B cell (primary cell): Measurements from ENCODE around the gene HPN. TPM values are rescaled to one million over a fixed set of nuclear protein-coding genes. Genes with fewer than 3 reads are reported as not detected.

ENCODE experiments used
- ATAC-seq: fragments of 200-7000 bp; cut with Tn5 transposase; one replicate; pipeline ENCODE4 v1.10.0; 2021; ENCODE audit warnings: low read depth, mild to moderate bottlenecking, moderate number of reproducible peaks, moderate library complexity
- CTCF ChIA-PET: fragments of 350-600 bp; sonication (Branson Sonifier 250); formaldehyde crosslinking; loops from one replicate; lab custom pipeline; 2021; ENCODE audit warnings: antibody characterized with exemption, inconsistent platforms; lab: Charles Lee
- POLR2A ChIA-PET: fragments of 350-600 bp; sonication (Branson Sonifier 250); formaldehyde crosslinking; loops from one replicate; lab custom pipeline; 2021; ENCODE audit warnings: antibody characterized with exemption; lab: Charles Lee
- DNase-seq: peaks from one replicate; pipeline ENCODE4 v3.0.0; 2013
- H2AFZ ChIP-seq: 2 replicates; pipeline ENCODE4 v1.6.1; 2012; ENCODE audit warnings: mild to moderate bottlenecking, low read depth, low read length; ENCODE audit not compliant: insufficient read depth, poor library complexity, severe bottlenecking
- H3K27ac ChIP-seq, 2 donors: 1 replicate in 1 of 2; 2 replicates in 1 of 2; pipeline ENCODE4 v1.5.1; 2012 to 2013; ENCODE audit warnings: low read length in 2 of 2, mild to moderate bottlenecking in 2 of 2, moderate library complexity in 1 of 2
- H3K27me3 ChIP-seq, 4 experiments: fragments of 200-600 bp in 1 of 4; sonication (generic) in 1 of 4; replicated peaks in 1 of 4; 1 replicate in 2 of 4; 2 replicates in 2 of 4; pipeline versions ENCODE4 v1.6.1 to v1.7.0; 2013 to 2016; ENCODE audit warnings: low read length in 3 of 4, mild to moderate bottlenecking in 2 of 4, mixed read lengths in 1 of 4, moderate library complexity in 1 of 4; ENCODE audit not compliant: insufficient read depth in 4 of 4, control insufficient read depth in 3 of 4; ENCODE audit errors: control extremely low read depth in 1 of 4
- H3K36me3 ChIP-seq, 2 experiments: replicated peaks in 1 of 2; 1 replicate in 1 of 2; 2 replicates in 1 of 2; pipeline versions ENCODE4 v1.6.1 to v1.7.1; 2013; ENCODE audit warnings: low read length in 1 of 2; ENCODE audit not compliant: insufficient read depth in 2 of 2, control insufficient read depth in 1 of 2; ENCODE audit errors: control extremely low read depth in 1 of 2, extremely low read depth in 1 of 2
- H3K4me1 ChIP-seq, 2 donors: fragments of 200-600 bp in 1 of 2; sonication (generic) in 1 of 2; 1 replicate in 1 of 2; 2 replicates in 1 of 2; pipeline versions ENCODE4 v1.5.1 to v1.6.1; 2013 to 2017; ENCODE audit warnings: low read length in 2 of 2; ENCODE audit not compliant: control insufficient read depth in 2 of 2, insufficient read depth in 2 of 2
- H3K4me2 ChIP-seq: replicated peaks from 2 replicates; pipeline ENCODE3; 2012; ENCODE audit warnings: mild to moderate bottlenecking, low read depth, low read length; ENCODE audit not compliant: poor library complexity, severe bottlenecking
- H3K4me3 ChIP-seq, 5 experiments: fragments of 200-600 bp in 1 of 5; sonication (generic) in 1 of 5; 1 replicate in 3 of 5; 2 replicates in 2 of 5; pipeline versions ENCODE4 v1.5.1 to v1.7.0; 2011 to 2016; ENCODE audit warnings: low read length in 4 of 5, mild to moderate bottlenecking in 4 of 5, low read depth in 2 of 5, control low read depth in 1 of 5, moderate library complexity in 1 of 5; ENCODE audit not compliant: insufficient read depth in 1 of 5; ENCODE audit errors: control extremely low read depth in 1 of 5, extremely low read depth in 1 of 5
- H3K79me2 ChIP-seq: fragments of 200-600 bp; sonication (generic); one replicate; pipeline ENCODE4 v1.6.0; 2016; ENCODE audit warnings: low read length; ENCODE audit not compliant: control insufficient read depth, insufficient read depth
- H3K9ac ChIP-seq: fragments of 200-600 bp; sonication (generic); 2 replicates; pipeline ENCODE4 v1.6.1; 2017; ENCODE audit warnings: mild to moderate bottlenecking, low read length, moderate library complexity
- H3K9me3 ChIP-seq, 3 donors: one replicate each; pipeline versions ENCODE4 v1.6.1 to v1.7.1; 2013; ENCODE audit warnings: low read length in 2 of 3; ENCODE audit not compliant: control insufficient read depth in 2 of 3, insufficient read depth in 1 of 3; ENCODE audit errors: control extremely low read depth in 1 of 3
- H4K20me1 ChIP-seq: 2 replicates; pipeline ENCODE4 v1.6.0; 2012; ENCODE audit warnings: mild to moderate bottlenecking, low read length; ENCODE audit not compliant: insufficient read depth, control insufficient read depth, poor library complexity, severe bottlenecking
- H3K27ac Mint-ChIP-seq: one replicate; pipeline ENCODE4 v1.8.0; 2021; ENCODE audit warnings: mixed read lengths
- H3K27me3 Mint-ChIP-seq: one replicate; pipeline ENCODE4 v1.8.0; 2021; ENCODE audit warnings: mixed read lengths
- H3K4me1 Mint-ChIP-seq: one replicate; pipeline ENCODE4 v1.8.0; 2021; ENCODE audit warnings: mixed read lengths
- H3K4me3 Mint-ChIP-seq: one replicate; pipeline ENCODE4 v1.8.0; 2021; ENCODE audit warnings: mixed read lengths
- H3K9me3 Mint-ChIP-seq: one replicate; pipeline ENCODE4 v1.8.0; 2022; ENCODE audit warnings: mixed read lengths; ENCODE audit not compliant: insufficient read depth
- EZH2 ChIP-seq: IDR thresholded peaks from 2 replicates; pipeline ENCODE4 v1.6.1; 2012; ENCODE audit warnings: borderline replicate concordance, low read depth, mild to moderate bottlenecking, moderate library complexity, low read length; ENCODE audit not compliant: insufficient read depth, poor library complexity, severe bottlenecking
- WGBS: methylation state at CpG from one replicate; pipeline ENCODE4 v1.1.5; 2013; ENCODE audit warnings: missing lambda C conversion rate; ENCODE audit not compliant: insufficient coverage; 5-methylcytosine and 5-hydroxymethylcytosine counted together
- intact Hi-C: fragments of 100-400 bp; cut with micrococcal nuclease; formaldehyde crosslinking; loops from one replicate; pipeline ENCODE4 v1.10.0; 2022
- polyA plus RNA-seq: library from polyadenylated mRNA; depleted of rRNA; stranded (reverse); fragments of >200 nt; gene quantifications from 2 replicates; pipeline ENCODE4 v1.2.3, GENCODE V29; 2012
- total RNA-seq, 2 donors: library from RNA; stranded (reverse); fragments of 120-200 nt in 1 of 2; gene quantifications; 1 replicate in 1 of 2; 2 replicates in 1 of 2; pipeline versions ENCODE4 v1.2.3 to v1.2.4, GENCODE V29; 2013 to 2022
- TF ChIP-seq, protein P1 (sequence below): fragments of 200-600 bp; IDR thresholded peaks from one replicate; pipeline ENCODE4 v1.8.0; 2022; ENCODE audit warnings: antibody characterized with exemption, mild to moderate bottlenecking

HPN gene
- total and polyA plus RNA-seq, 2 donors (not counting 1 experiment from before 2014, with no cell fraction given), result 0.30 TPM; not detected in 1

- ATAC-seq, result no peak
- POLR2A ChIA-PET, result no interaction called here
These were observed 15.1 kb downstream of the HPN start for GRCh38 chr19:35056513-35057063.

DNA sequence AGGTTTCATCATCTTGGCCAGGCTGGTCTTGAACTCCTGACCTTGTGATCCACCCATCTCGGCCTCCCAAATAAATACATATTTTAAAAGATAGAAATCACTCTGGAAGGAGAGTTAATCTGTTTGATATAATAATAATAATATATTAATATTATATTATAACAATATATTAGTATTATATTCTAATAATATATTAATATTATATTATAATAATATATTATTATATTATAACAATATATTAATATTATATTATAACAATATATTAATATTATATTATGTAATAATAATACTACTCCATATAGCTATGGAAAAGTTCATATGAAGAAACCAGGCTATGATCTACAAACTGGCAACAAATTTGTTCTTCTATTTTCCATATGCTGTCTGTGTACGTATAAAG is 16.8 kb downstream of the HPN start:
- Mint-ChIP-seq H3K27me3 (peaks cover 9% of the 10 kb centered on the region), H3K9me3 (no peaks in the 10 kb centered on the region), H3K4me3 (no peak overlapping the region), H3K4me1 (no peaks in the 10 kb centered on the region), H3K27ac (no peak overlapping the region)
- POLR2A ChIA-PET, result no interaction called here
- no peak overlapping the region for H3K4me3 ChIP-seq
- no peak for TF ChIP-seq EZH2
- TF ChIP-seq, protein P1, sequence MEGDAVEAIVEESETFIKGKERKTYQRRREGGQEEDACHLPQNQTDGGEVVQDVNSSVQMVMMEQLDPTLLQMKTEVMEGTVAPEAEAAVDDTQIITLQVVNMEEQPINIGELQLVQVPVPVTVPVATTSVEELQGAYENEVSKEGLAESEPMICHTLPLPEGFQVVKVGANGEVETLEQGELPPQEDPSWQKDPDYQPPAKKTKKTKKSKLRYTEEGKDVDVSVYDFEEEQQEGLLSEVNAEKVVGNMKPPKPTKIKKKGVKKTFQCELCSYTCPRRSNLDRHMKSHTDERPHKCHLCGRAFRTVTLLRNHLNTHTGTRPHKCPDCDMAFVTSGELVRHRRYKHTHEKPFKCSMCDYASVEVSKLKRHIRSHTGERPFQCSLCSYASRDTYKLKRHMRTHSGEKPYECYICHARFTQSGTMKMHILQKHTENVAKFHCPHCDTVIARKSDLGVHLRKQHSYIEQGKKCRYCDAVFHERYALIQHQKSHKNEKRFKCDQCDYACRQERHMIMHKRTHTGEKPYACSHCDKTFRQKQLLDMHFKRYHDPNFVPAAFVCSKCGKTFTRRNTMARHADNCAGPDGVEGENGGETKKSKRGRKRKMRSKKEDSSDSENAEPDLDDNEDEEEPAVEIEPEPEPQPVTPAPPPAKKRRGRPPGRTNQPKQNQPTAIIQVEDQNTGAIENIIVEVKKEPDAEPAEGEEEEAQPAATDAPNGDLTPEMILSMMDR, result no peak
- no peak overlapping the region for H3K27ac ChIP-seq
- DNase-seq (no peak), ATAC-seq (no peak)
- H3K4me1 ChIP-seq, result no peaks in the 10 kb centered on the region
- no peak overlapping the region for H2AFZ ChIP-seq
- H3K27me3 ChIP-seq, result no peaks in the 10 kb centered on the region
- no peaks in the 10 kb centered on the region for H3K79me2 ChIP-seq
- H4K20me1 ChIP-seq, result no peaks in the 10 kb centered on the region
- intact Hi-C loops, result loop anchor here (5.0 kb wide), 1 partner anchor 34 kb away; no protein-coding TSS in a partner anchor
- H3K9me3 ChIP-seq, result no peaks in the 10 kb centered on the region
- no peak overlapping the region for H3K4me2 ChIP-seq
- WGBS, result no CpG with 5 or more reads among the region's 2 CpGs
- H3K9ac ChIP-seq, result no peak overlapping the region
- CTCF ChIA-PET, result interaction anchor here (0.7 to 2.1 kb wide), 3 partner anchors 9 to 158 kb away, joined by 3 to 10 read pairs (median 5); no protein-coding TSS in a partner anchor
- H3K36me3 ChIP-seq, result no peaks in the 10 kb centered on the region

More at GRCh38 chr19:35056513-35057063, 15.1 kb downstream of the HPN start:
- H4K20me1 ChIP-seq, result no peaks in the 10 kb centered on the region
- no peaks in the 10 kb centered on the region for H3K36me3 ChIP-seq
- intact Hi-C loops, result loop anchor here (5.0 kb wide), 1 partner anchor 36 kb away; no protein-coding TSS in a partner anchor
- H2AFZ ChIP-seq, result no peak overlapping the region
- WGBS, result no CpG with 5 or more reads among the region's 6 CpGs
- H3K4me3 Mint-ChIP-seq, result no peak overlapping the region
- no peak overlapping the region for H3K9ac ChIP-seq
- no peaks in the 10 kb centered on the region for H3K9me3 ChIP-seq
- H3K4me1 ChIP-seq, result no peaks in the 10 kb centered on the region
- H3K4me1 Mint-ChIP-seq, result no peaks in the 10 kb centered on the region
- H3K27me3 ChIP-seq, result no peaks in the 10 kb centered on the region
- H3K9me3 Mint-ChIP-seq, result no peaks in the 10 kb centered on the region
- H3K4me3 ChIP-seq, result no peak overlapping the region
- no peak overlapping the region for H3K27ac ChIP-seq
- no peaks in the 10 kb centered on the region for H3K79me2 ChIP-seq
- no peak for DNase-seq
- TF ChIP-seq EZH2, result no peak
- TF ChIP-seq, protein P1, result no peak
- peaks cover 9% of the 10 kb centered on the region for H3K27me3 Mint-ChIP-seq
- no peak overlapping the region for H3K4me2 ChIP-seq
- no peak overlapping the region for H3K27ac Mint-ChIP-seq
- CTCF ChIA-PET, result interaction anchor here (0.7 to 2.6 kb wide), 3 partner anchors 10 to 15 kb away, joined by 3 to 16 read pairs (median 13); no protein-coding TSS in a partner anchor
